Vagina (tissue), 2 donors: ENCODE results near the gene CTH. TPM values are rescaled to one million over a fixed set of nuclear protein-coding genes. Genes with fewer than 3 reads are reported as not detected.

ENCODE experiments used
- DNase-seq, 2 donors: peaks; one replicate each; pipeline ENCODE4 v3.0.0-alpha.2; 2017; ENCODE audit errors: extremely low spot score in 2 of 2
- H3K27ac ChIP-seq: fragments of 200-600 bp; sonication (generic); one replicate; pipeline ENCODE4 v1.5.1; 2019
- H3K27me3 ChIP-seq: fragments of 200-600 bp; sonication (generic); one replicate; pipeline ENCODE4 v1.5.1; 2019
- H3K36me3 ChIP-seq, 2 donors: fragments of 200-600 bp; sonication (generic); one replicate each; pipeline ENCODE4 v1.5.1; 2017 to 2019
- H3K4me1 ChIP-seq: fragments of 200-600 bp; sonication (generic); one replicate; pipeline ENCODE4 v1.5.1; 2019
- H3K4me3 ChIP-seq, 2 donors: fragments of 200-600 bp; sonication (generic); 1 replicate in 1 of 2; 2 replicates in 1 of 2; pipeline ENCODE4 v1.5.1; 2016 to 2019
- H3K9me3 ChIP-seq: fragments of 200-600 bp; sonication (generic); one replicate; pipeline ENCODE4 v1.5.1; 2019
- POLR2A ChIP-seq, 2 donors: fragments of 450-650 bp; IDR thresholded peaks; one replicate each; pipeline ENCODE4 v1.6.1; 2017; ENCODE audit warnings: antibody characterized with exemption in 2 of 2, mild to moderate bottlenecking in 2 of 2, moderate library complexity in 2 of 2
- POLR2AphosphoS5 ChIP-seq, 2 donors: sonication (generic); formaldehyde crosslinking; IDR thresholded peaks; one replicate each; pipeline ENCODE4 v1.9.0; 2017; ENCODE audit warnings: antibody characterized with exemption in 2 of 2, mild to moderate bottlenecking in 2 of 2, low read depth in 1 of 2; ENCODE audit not compliant: insufficient read depth in 1 of 2
- intact Hi-C: fragments of 100-400 bp; cut with DNase I; formaldehyde crosslinking; loops from one replicate; pipeline ENCODE4 v1.15.1; 2023
- total RNA-seq: library from RNA; depleted of rRNA; stranded (reverse); fragments of >200 nt; gene quantifications from one replicate; pipeline ENCODE4 v1.2.3, GENCODE V29; 2016
- TF ChIP-seq, protein P1 (sequence below), 3 experiments: fragments of 450-650 bp in 2 of 3; fragments of 200-600 bp in 1 of 3; sonication (generic) in 1 of 3; IDR thresholded peaks; one replicate each; pipeline ENCODE4 v1.5.1; 2017 to 2019; ENCODE audit warnings: antibody characterized with exemption in 3 of 3, mild to moderate bottlenecking in 2 of 3, moderate library complexity in 2 of 3

Gene CTH
- total RNA-seq, 1 donor from 2014 or later = 4.2 TPM

DNA sequence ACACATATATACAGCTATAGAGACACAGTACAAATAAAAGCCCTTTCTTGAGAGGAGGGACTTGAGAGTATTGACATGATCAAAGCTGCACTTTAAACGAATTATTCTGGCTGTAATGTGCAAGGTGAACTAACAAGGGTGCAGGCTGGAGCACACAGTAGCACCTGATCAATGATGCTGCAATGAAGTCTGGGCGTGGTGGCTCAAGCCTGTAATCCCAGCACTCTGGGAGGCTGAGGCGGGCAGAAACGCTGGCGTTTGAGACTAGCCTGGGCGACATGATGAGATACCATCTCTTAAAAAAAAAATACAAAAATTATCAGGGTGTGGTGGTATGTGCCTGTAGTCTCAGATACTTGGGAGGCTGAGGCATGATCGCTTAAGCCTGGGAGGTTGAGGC, 14.1 kb upstream of the CTH start:
- Histone ChIP-seq H3K27me3 (no peaks in the 10 kb centered on the region), H3K9me3 (no peaks in the 10 kb centered on the region), H3K27ac (no peak overlapping the region), H3K4me1 (no peaks in the 10 kb centered on the region), H3K4me3 (no peak overlapping the region), H3K36me3 (no peaks in the 10 kb centered on the region)
- intact Hi-C loops = no loop called here
- TF ChIP-seq, protein P1, sequence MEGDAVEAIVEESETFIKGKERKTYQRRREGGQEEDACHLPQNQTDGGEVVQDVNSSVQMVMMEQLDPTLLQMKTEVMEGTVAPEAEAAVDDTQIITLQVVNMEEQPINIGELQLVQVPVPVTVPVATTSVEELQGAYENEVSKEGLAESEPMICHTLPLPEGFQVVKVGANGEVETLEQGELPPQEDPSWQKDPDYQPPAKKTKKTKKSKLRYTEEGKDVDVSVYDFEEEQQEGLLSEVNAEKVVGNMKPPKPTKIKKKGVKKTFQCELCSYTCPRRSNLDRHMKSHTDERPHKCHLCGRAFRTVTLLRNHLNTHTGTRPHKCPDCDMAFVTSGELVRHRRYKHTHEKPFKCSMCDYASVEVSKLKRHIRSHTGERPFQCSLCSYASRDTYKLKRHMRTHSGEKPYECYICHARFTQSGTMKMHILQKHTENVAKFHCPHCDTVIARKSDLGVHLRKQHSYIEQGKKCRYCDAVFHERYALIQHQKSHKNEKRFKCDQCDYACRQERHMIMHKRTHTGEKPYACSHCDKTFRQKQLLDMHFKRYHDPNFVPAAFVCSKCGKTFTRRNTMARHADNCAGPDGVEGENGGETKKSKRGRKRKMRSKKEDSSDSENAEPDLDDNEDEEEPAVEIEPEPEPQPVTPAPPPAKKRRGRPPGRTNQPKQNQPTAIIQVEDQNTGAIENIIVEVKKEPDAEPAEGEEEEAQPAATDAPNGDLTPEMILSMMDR (IDR thresholded peaks at IDR 0.05) = no peak
- DNase-seq = no peak

GRCh38 chr1:70400335-70400734, 10.7 kb upstream of the CTH start:
- intact Hi-C loops = no loop called here
- Histone ChIP-seq H3K4me1 (no peaks in the 10 kb centered on the region), H3K36me3 (no peaks in the 10 kb centered on the region), H3K27me3 (no peaks in the 10 kb centered on the region), H3K27ac (no peak overlapping the region), H3K4me3 (no peak overlapping the region), H3K9me3 (no peaks in the 10 kb centered on the region)
- no peak for DNase-seq
- TF ChIP-seq, protein P1 (IDR thresholded peaks at IDR 0.05) = no peak
- no peak for TF ChIP-seq POLR2AphosphoS5 (IDR thresholded peaks at IDR 0.05; ENCODE audit: insufficient read depth in 1 of 2, low read depth in 1 of 2)
- TF ChIP-seq POLR2A (IDR thresholded peaks at IDR 0.05) = no peak

DNA sequence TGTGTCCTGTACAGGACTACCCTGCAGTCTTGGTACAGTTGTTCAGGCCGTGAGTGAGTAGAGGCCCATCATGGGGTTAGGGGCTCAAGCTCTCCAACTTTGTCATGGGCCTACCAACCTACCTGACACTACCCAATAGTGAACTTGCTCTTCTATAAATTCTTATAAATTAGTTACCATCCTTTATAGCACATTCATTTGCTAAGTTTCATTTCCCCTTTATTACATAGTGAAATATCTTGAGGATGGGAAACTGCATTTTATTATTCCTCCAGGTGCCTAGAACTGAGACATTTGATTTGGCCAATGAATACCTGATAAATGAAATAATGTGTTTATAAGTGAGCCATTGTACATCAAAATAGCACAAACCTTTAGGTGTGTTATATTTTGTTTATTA, 9.1 kb upstream of the CTH start:
- no peaks in the 10 kb centered on the region for H3K9me3 ChIP-seq
- TF ChIP-seq POLR2AphosphoS5 (IDR thresholded peaks at IDR 0.05; ENCODE audit: insufficient read depth in 1 of 2, low read depth in 1 of 2) = no peak
- H3K27ac ChIP-seq = no peak overlapping the region
- no peaks in the 10 kb centered on the region for H3K4me1 ChIP-seq
- DNase-seq = no peak
- no peak overlapping the region for H3K4me3 ChIP-seq
- intact Hi-C loops = no loop called here
- no peaks in the 10 kb centered on the region for H3K27me3 ChIP-seq
- no peaks in the 10 kb centered on the region for H3K36me3 ChIP-seq

DNA sequence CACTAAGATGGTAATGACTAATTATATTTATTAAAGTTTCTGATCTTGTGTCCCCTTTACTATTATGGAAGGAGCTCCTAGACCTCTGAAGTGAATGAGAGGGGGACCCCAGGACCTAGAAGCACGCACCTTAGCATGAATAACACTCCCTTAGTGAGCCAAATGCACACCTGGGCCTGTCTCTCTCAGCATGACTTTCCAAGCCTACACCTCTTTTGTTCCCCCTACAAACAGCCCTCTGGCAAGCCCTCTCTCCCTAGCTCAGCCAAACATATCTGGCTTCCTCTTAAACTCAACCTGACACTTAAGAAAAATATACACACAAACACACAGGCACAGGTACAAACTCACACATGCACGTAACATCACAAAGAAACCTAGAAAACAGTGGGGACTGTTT, 7.3 kb upstream of the CTH start:
- intact Hi-C loops = no loop called here
- H3K36me3 ChIP-seq = no peaks in the 10 kb centered on the region
- no peaks in the 10 kb centered on the region for H3K27me3 ChIP-seq
- no peaks in the 10 kb centered on the region for H3K4me1 ChIP-seq
- H3K9me3 ChIP-seq = no peaks in the 10 kb centered on the region
- TF ChIP-seq POLR2AphosphoS5 (IDR thresholded peaks at IDR 0.05; ENCODE audit: insufficient read depth in 1 of 2, low read depth in 1 of 2) = no peak
- TF ChIP-seq POLR2A (IDR thresholded peaks at IDR 0.05) = no peak
- TF ChIP-seq, protein P1 (IDR thresholded peaks at IDR 0.05) = no peak
- H3K27ac ChIP-seq = no peak overlapping the region
- no peak for DNase-seq
- H3K4me3 ChIP-seq = no peak overlapping the region

DNA sequence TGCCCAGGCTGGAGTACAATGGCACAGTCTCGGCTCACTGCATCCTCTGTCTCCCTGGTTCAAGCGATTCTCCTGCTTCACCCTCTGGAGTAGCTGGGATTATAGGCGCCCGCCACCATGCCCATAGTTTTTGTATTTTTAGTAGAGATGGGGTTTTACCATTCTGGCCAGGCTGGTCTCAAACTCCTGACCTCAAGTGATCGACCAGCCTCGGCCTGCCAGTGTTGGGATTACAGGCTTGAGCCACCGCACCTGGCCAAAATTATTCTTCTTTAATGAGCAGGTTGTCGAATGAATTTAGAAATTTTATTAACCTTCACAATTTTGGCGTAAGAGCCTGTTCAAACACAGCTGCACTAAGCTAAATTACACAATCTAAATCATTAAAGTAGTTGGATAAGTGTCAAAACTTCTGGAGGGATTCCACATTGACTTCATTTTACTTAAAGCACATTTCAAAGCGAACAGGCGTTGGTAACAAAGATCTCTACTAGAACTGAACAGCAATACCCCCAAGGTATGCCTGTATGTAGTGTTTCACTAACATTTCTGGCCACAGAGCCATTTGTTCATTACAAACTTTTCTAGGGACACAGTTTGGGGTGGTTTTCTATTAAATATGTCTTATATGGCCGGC, 5.2 kb upstream of the CTH start:
- Histone ChIP-seq H3K27me3 (no peaks in the 10 kb centered on the region), H3K4me1 (no peaks in the 10 kb centered on the region), H3K36me3 (no peaks in the 10 kb centered on the region), H3K4me3 (no peak overlapping the region), H3K27ac (no peak overlapping the region), H3K9me3 (no peaks in the 10 kb centered on the region)
- DNase-seq = no peak
- TF ChIP-seq POLR2AphosphoS5 (IDR thresholded peaks at IDR 0.05; ENCODE audit: insufficient read depth in 1 of 2, low read depth in 1 of 2) (no peak), POLR2A (IDR thresholded peaks at IDR 0.05) (no peak)
- TF ChIP-seq, protein P1 (IDR thresholded peaks at IDR 0.05) = no peak
- intact Hi-C loops = loop anchor here (5.0 kb wide), 1 partner anchor 351 kb away; no protein-coding TSS in a partner anchor
